ENCODE results near the gene SLC9A5.

SLC9A5 gene

GRCh38 chr16:67283039-67283825, 34.5 kb downstream of the SLC9A5 start:
- no peak for DNase-seq

GRCh38 chr16:67283826-67284555, 35.2 kb downstream of the SLC9A5 start:
- DNase-seq, result no peak

GRCh38 chr16:67284699-67285646, 36.2 kb downstream of the SLC9A5 start:
- no peak for DNase-seq

GRCh38 chr16:67286441-67287235, 37.9 kb downstream of the SLC9A5 start:
- no peak for DNase-seq

- no peak for DNase-seq
Measured at GRCh38 chr16:67287960-67288359, 39.2 kb downstream of the SLC9A5 start.

- DNase-seq, result no peak
Measured at GRCh38 chr16:67291461-67291860, 42.7 kb downstream of the SLC9A5 start.

GRCh38 chr16:67294171-67294757, 45.5 kb downstream of the SLC9A5 start:
- no peak for DNase-seq

- DNase-seq, result no peak
Measured at GRCh38 chr16:67294938-67295361, 46.2 kb downstream of the SLC9A5 start.

GRCh38 chr16:67296420-67296819, 47.6 kb downstream of the SLC9A5 start:
- no peak for DNase-seq

GRCh38 chr16:67298277-67298676, 49.5 kb downstream of the SLC9A5 start:
- DNase-seq, result no peak

GRCh38 chr16:67299269-67299668, 50.5 kb downstream of the SLC9A5 start:
- DNase-seq, result no peak

GRCh38 chr16:67301080-67301782, 52.5 kb downstream of the SLC9A5 start:
- DNase-seq, result no peak

GRCh38 chr16:67302076-67302475, 53.3 kb downstream of the SLC9A5 start:
- DNase-seq, result no peak

- no peak for DNase-seq
Measured at GRCh38 chr16:67302970-67303369, 54.2 kb downstream of the SLC9A5 start.

- no peak for DNase-seq
Measured at GRCh38 chr16:67304020-67304419, 55.2 kb downstream of the SLC9A5 start.

- DNase-seq, result no peak
Measured at GRCh38 chr16:67305216-67306071, 56.7 kb downstream of the SLC9A5 start.

GRCh38 chr16:67310561-67310960, 61.8 kb downstream of the SLC9A5 start:
- DNase-seq, result no peak

- no peak for DNase-seq
Measured at GRCh38 chr16:67311607-67312488, 63.1 kb downstream of the SLC9A5 start.

GRCh38 chr16:67312719-67313118, 63.9 kb downstream of the SLC9A5 start:
- no peak for DNase-seq
